H1 (cell line): ENCODE data around the gene HNF1B. TPM values are rescaled to one million over a fixed set of nuclear protein-coding genes. Genes with fewer than 3 reads are reported as not detected.

Experiments used
- CHD1 ChIP-seq: IDR thresholded peaks from 2 replicates; pipeline ENCODE4 v1.6.1; 2012; ENCODE audit warnings: low read depth, low read length, improper control_type of control experiment
- CHD7 ChIP-seq: fragments of 300-600 bp; sonication (generic); IDR thresholded peaks from 2 replicates; pipeline ENCODE4 v1.7.1; 2012; ENCODE audit warnings: low read length, moderate library complexity, mild to moderate bottlenecking, inconsistent platforms; ENCODE audit not compliant: insufficient replicate concordance
- EGR1 ChIP-seq: IDR thresholded peaks from 2 replicates; pipeline ENCODE4 v1.6.1; 2011; ENCODE audit warnings: low read depth, low read length, borderline replicate concordance
- HDAC6 ChIP-seq: IDR thresholded peaks from one replicate; pipeline ENCODE4 v1.7.1; 2012; ENCODE audit warnings: low read depth, mild to moderate bottlenecking, inconsistent platforms, low read length, moderate library complexity
- NANOG ChIP-seq: IDR thresholded peaks from 2 replicates; pipeline ENCODE4 v1.6.1; 2011; ENCODE audit warnings: low read length, low read depth, mild to moderate bottlenecking, inconsistent platforms; ENCODE audit not compliant: insufficient read depth, poor library complexity, severe bottlenecking
- TAF1 ChIP-seq: IDR thresholded peaks from 2 replicates; pipeline ENCODE4 v1.6.1; 2011; ENCODE audit warnings: mild to moderate bottlenecking, low read depth, low read length
- polyA plus RNA-seq, 7 experiments: library from polyadenylated mRNA; depleted of rRNA in 3 of 7; stranded (reverse) in 5 of 7; unstranded in 2 of 7; fragments of >200 nt in 5 of 7; fragments of 200-250 nt in 2 of 7; gene quantifications; 1 replicate in 5 of 7; 2 replicates in 1 of 7; 4 replicates in 1 of 7; pipeline versions ENCODE4 v1.2.1 to v1.2.3, GENCODE V29; 2011 to 2013; ENCODE audit warnings: missing spikeins in 2 of 7, mixed read lengths in 2 of 7
- total RNA-seq: library from RNA; stranded (reverse); fragmentation: NEBNext Ultra II Directional; extraction: Animal tissue kit (Norgen Biotek cat#: 25700); gene quantifications from 2 replicates; pipeline ENCODE4 v1.2.1, GENCODE V29; 2021

HNF1B gene
- total and polyA plus RNA-seq, 2 of the 8 experiments (the other 6 are each of a cell fraction or from before 2014, with no cell fraction given): 0.13 to 0.30 TPM

DNA sequence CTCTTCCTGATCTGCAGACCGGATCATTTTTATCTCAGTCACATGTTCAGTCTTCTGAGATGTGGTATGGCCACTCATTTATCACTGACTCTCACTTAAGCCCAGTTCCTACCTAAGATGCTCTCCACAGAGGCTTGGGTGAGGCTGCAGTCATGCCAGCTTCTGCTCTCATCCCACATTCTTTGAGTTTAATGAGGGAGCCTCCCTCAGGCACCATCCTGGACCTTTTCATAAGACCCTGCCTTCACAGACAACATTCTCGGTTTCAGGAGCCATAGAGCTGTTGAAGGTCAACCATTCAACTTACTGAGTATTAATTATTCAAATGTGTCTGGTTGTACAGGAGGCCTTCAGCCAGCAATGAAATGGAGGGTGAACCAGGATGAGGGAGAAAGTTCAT lies 23.6 kb upstream of the HNF1B start (continued):
- TF ChIP-seq CHD7 (no peak), HDAC6 (no peak), EGR1 (no peak), CHD1 (no peak), NANOG (no peak), TAF1 (no peak)
- TF ChIP-seq, all 59 proteins: peak for 0
